Left ventricle myocardium inferior (tissue), 1 donor: ENCODE results near the gene NPIPB6. TPM values are rescaled to one million over a fixed set of nuclear protein-coding genes. Genes with fewer than 3 reads are reported as not detected.
A peak's percentile ranks its signal among the peaks of the same experiment; 100 is the strongest.

ENCODE experiments used
- DNase-seq: peaks from one replicate; pipeline ENCODE4 v3.0.0-alpha.2; 2020
- H3K27ac ChIP-seq: fragments of 200-600 bp; replicated peaks from 2 replicates; pipeline ENCODE4 v1.8.0; 2021
- H3K27me3 ChIP-seq: fragments of 200-600 bp; 2 replicates; pipeline ENCODE4 v1.8.0; 2021; ENCODE audit warnings: low read depth
- H3K36me3 ChIP-seq: fragments of 200-600 bp; 2 replicates; pipeline ENCODE4 v1.8.0; 2021
- H3K4me1 ChIP-seq: fragments of 200-600 bp; 2 replicates; pipeline ENCODE4 v1.8.0; 2021
- H3K4me3 ChIP-seq: fragments of 200-600 bp; 2 replicates; pipeline ENCODE4 v1.8.0; 2021; ENCODE audit warnings: mild to moderate bottlenecking, moderate library complexity
- H3K9me3 ChIP-seq: fragments of 200-600 bp; replicated peaks from 2 replicates; pipeline ENCODE4 v1.8.0; 2021
- intact Hi-C: fragments of 100-400 bp; cut with micrococcal nuclease; formaldehyde crosslinking; loops from one replicate; pipeline ENCODE4 v1.11.0; 2022
- total RNA-seq: library from RNA; stranded (reverse); fragmentation: NEBNext Ultra II Directional; extraction: Animal tissue kit (Norgen Biotek cat#: 25700); gene quantifications from one replicate; pipeline ENCODE4 v1.2.1, GENCODE V29; 2021
- TF ChIP-seq, protein P1 (sequence below): fragments of 200-600 bp; IDR thresholded peaks from 2 replicates; pipeline ENCODE4 v1.8.0; 2021; ENCODE audit warnings: antibody characterized with exemption, mild to moderate bottlenecking, borderline replicate concordance
- donor health status: DM: no; HTN: yes; CAD: no; lungs with severe emphysema.

The NPIPB6 gene
- total RNA-seq, 1 donor from 2014 or later, result 1.1 TPM

DNA sequence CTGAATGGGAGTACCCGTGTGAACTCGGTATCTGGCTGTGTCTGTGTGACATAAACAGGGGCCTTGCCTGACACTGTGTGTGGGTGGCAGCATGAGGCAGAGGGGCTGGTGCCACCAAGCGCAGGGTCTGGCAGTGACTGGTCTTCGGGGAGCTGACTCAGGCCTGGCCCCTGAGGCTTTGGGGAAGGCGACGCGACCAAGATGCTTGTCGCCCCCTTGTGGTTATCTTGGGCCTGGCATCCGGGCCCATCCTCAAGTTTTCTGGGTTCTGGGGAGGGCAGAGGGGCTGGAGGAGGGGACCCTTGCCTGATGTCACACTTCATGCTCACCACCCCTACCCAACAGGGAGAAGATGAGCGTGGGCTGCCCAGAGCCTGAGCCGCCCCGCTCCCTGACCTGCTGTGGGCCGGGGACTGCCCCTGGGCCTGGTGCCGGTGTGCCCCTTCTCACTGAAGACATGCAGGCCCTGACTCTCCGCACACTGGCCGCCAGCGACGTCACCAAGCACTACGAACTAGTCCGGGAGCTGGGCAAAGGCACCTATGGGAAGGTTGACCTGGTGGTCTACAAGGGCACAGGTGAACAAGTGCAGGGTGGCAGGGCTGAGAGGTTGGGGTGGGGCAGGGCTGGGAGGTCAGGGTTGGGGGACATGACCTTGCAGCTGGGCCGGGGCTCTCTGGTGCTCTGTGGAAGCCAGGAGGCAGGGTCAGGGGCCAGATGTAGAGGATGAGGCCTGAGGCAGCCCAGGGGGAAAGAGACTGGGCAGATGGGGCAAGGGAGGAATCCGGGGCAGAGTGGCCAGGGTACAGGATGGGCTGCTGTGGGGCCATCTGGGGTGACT is 46.0 kb downstream of the NPIPB6 start:
- Histone ChIP-seq H3K4me1 (no peaks in the 10 kb centered on the region), H3K9me3 (no peaks in the 10 kb centered on the region), H3K27ac (no peak overlapping the region), H3K36me3 (no peaks in the 10 kb centered on the region), H3K27me3 (peaks cover 8% of the 10 kb centered on the region), H3K4me3 (no peak overlapping the region)
- intact Hi-C loops, result loop anchor here (5.0 kb wide), 1 partner anchor 40 kb away; no protein-coding TSS in a partner anchor
- DNase-seq, result peak; percentile 41
- TF ChIP-seq, protein P1, sequence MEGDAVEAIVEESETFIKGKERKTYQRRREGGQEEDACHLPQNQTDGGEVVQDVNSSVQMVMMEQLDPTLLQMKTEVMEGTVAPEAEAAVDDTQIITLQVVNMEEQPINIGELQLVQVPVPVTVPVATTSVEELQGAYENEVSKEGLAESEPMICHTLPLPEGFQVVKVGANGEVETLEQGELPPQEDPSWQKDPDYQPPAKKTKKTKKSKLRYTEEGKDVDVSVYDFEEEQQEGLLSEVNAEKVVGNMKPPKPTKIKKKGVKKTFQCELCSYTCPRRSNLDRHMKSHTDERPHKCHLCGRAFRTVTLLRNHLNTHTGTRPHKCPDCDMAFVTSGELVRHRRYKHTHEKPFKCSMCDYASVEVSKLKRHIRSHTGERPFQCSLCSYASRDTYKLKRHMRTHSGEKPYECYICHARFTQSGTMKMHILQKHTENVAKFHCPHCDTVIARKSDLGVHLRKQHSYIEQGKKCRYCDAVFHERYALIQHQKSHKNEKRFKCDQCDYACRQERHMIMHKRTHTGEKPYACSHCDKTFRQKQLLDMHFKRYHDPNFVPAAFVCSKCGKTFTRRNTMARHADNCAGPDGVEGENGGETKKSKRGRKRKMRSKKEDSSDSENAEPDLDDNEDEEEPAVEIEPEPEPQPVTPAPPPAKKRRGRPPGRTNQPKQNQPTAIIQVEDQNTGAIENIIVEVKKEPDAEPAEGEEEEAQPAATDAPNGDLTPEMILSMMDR, result peak; percentile 86

DNA sequence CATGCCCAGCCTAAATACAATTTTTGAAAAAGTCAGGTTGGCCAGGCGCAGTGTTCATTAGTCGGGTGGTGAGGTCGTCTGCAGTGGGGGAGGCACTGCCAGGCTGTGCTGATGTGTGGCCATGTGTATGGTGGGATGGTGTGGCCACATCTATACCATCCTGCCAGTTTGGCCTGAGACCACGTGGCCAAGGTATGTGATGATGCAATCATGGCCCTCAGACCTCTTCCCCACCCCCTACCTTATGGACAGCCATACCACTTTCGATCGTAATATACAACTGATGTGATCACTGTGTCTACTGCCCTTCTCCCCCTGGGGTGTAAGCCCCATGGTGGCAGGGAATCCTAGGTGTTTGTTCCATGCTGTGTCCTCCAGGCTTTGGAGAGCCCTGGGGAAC is 47.3 kb downstream of the NPIPB6 start:
- TF ChIP-seq, protein P1, result no peak
- Histone ChIP-seq H3K27ac (no peak overlapping the region), H3K27me3 (peaks cover 8% of the 10 kb centered on the region), H3K4me3 (no peak overlapping the region), H3K4me1 (no peaks in the 10 kb centered on the region), H3K36me3 (no peaks in the 10 kb centered on the region), H3K9me3 (no peaks in the 10 kb centered on the region)
- no peak for DNase-seq
- intact Hi-C loops, result loop anchor here (5.0 kb wide), 1 partner anchor 39 kb away; no protein-coding TSS in a partner anchor

DNA sequence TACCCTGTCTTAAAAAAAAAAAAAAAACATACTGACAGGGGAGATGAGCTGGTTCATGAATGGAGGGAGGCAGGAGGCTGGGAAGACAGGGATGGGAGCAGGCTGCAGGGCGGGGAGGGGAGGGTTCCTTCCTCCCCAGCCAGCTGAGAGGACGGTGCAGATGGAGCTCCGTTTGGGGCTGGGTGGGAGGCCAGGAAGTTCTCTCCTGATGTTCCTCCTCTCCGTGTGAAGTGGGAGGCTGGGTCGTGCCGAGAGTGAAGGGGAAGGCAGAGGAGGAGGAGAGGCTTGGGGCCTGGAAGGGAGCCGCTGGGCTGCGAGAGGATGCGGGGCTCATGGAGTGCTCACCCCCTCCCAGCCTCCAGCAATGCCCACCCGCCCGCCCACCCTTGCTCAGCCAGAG is 49.7 kb downstream of the NPIPB6 start:
- Histone ChIP-seq H3K27me3 (peaks cover 8% of the 10 kb centered on the region), H3K4me1 (peaks cover 21% of the 10 kb centered on the region), H3K27ac (no peak overlapping the region), H3K36me3 (no peaks in the 10 kb centered on the region), H3K9me3 (no peaks in the 10 kb centered on the region), H3K4me3 (no peak overlapping the region)
- intact Hi-C loops, result no loop called here
- TF ChIP-seq, protein P1, result no peak
- DNase-seq, result no peak

DNA sequence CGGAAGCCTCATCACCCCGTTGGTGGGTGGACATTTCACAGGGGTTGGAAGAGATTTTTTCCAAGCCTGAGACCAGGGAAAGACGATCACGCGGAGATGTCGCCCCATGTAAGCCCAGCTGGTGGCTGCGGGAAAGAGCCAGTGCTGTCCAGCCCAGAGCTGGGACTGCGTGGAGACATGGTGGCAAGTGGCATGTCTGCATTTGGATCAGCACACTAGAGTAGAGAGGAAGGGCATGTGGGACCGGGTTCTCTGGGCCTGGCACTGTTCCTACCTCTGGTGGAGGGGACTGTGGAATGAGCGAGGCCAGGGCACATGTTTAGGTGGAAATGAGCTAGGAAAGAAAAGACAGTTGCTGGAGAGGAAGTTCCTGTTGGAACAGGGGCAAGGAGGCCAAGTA is 51.0 kb downstream of the NPIPB6 start:
- Histone ChIP-seq H3K9me3 (no peaks in the 10 kb centered on the region), H3K4me3 (no peak overlapping the region), H3K27ac (no peak overlapping the region), H3K36me3 (no peaks in the 10 kb centered on the region), H3K4me1 (peaks cover 21% of the 10 kb centered on the region), H3K27me3 (peaks cover 11% of the 10 kb centered on the region)
- no peak for DNase-seq
- intact Hi-C loops, result no loop called here
- TF ChIP-seq, protein P1, result no peak

GRCh38 chr16:28311913-28312312 is 51.4 kb downstream of the NPIPB6 start:
- TF ChIP-seq, protein P1, result no peak
- H3K4me1 ChIP-seq, result peaks cover 21% of the 10 kb centered on the region
- DNase-seq, result no peak
- H3K4me3 ChIP-seq, result no peak overlapping the region
- H3K9me3 ChIP-seq, result no peaks in the 10 kb centered on the region
- intact Hi-C loops, result no loop called here
- H3K27me3 ChIP-seq, result peaks cover 13% of the 10 kb centered on the region
- H3K36me3 ChIP-seq, result no peaks in the 10 kb centered on the region
- H3K27ac ChIP-seq, result no peak overlapping the region
